ENCODE data around the gene MORC2.

- TF ChIP-seq CTCF (conservative IDR thresholded peaks at IDR 0.05) (no peak), ZFX (IDR thresholded peaks at IDR 0.05) (no peak)
These were observed 26.4 kb upstream of the MORC2 start for GRCh38 chr22:30994960-30995359.

Measured in C4-2B (cell line).